OCI-LY7 (cell line): ENCODE measurements around the gene SCGB1D1.

ENCODE experiments used
- CTCF ChIP-seq: fragments of 200-600 bp; sonication (generic); conservative IDR thresholded peaks from 2 replicates; pipeline ENCODE4 v1.5.1; 2014; ENCODE audit warnings: mild to moderate bottlenecking, antibody characterized with exemption, low read length, moderate library complexity, mixed read lengths
- EZH2phosphoT487 ChIP-seq: fragments of 200-600 bp; sonication (generic); IDR thresholded peaks from 2 replicates; pipeline ENCODE4 v1.6.1; 2018; ENCODE audit warnings: low read depth, borderline replicate concordance, mild to moderate bottlenecking, mixed run types, antibody characterized with exemption, low read length, moderate library complexity, mixed read lengths

- TF ChIP-seq CTCF (no peak), EZH2phosphoT487 (no peak)
Measured at GRCh38 chr11:62148271-62148980, 41.6 kb upstream of the SCGB1D1 start.
